NCI-H748 (cell line): ENCODE data around the gene ENO3.

ENCODE experiments used
- DNase-seq: peaks from one replicate; lab custom pipeline; 2025; ENCODE audit not compliant: unreplicated experiment; lab: John Stamatoyannopoulos, UW

ENO3 gene

DNA sequence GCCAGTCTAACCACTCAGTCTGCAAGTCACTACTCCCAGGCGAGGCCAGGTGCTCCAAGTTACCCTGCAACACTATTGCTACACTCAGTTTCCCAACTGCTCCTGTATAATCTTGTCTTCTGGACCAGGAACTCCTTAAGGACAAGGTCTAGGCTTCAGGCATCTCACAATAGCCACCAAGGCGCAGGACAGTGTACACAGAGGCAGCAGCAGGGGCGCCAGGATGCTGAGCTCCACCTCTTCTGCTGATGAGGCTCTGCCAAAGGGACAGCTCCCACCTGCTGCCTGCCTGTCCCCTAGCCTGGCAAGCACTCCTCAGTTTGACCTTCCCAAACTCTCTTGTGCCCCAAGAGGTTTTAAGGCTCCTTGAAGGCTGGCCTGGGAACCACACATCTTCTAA lies 14.5 kb upstream of the ENO3 start:
- no peak for DNase-seq

- no peak for DNase-seq
These were observed 13.4 kb upstream of the ENO3 start for GRCh38 chr17:4937553-4937952.

GRCh38 chr17:4938069-4938491 lies 12.8 kb upstream of the ENO3 start:
- DNase-seq, result no peak

DNA sequence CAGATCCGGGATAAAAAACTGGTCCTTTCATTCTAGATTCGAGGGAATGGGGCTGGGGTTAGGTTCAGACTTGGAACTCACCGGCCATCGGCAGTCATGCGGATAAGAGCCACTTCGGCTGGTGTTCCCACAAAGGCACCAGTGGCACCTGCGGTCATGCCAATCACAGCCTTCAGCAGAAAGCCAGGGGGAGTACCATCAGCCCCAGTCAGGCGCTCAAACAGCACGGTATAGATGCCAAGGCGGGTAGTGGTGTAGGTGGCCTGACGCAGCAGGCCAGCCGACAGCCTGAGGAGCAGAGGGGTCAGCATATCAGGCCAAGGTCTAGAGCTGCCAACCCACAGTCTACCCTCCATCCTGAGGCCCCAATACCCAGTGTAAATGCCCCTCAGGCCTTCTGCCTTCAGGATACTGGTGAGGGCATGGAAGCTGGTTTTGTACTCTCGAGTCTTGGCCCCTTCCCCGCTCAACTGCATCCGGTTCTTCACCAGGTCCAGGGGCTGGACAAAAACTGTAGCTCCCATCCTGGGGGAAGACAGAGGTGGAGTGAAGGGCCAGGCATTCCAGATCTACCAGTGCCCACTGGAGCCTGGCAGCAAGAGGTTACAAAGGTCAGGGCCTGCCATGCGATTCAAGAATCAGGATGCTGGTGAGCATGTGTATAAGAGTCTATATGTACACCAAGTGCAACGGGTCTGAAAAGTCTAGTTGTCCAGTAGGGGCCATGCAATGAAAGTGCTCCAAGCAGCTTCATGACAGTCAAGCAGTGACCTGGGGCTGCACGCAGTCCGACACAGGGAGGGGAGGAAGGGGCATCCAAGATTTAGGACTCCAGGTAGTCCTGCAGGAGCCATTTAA lies 12.0 kb upstream of the ENO3 start:
- DNase-seq, result peak; percentile 54

- DNase-seq, result peak; percentile 62
These were observed 11.4 kb upstream of the ENO3 start for GRCh38 chr17:4939546-4939795.

DNA sequence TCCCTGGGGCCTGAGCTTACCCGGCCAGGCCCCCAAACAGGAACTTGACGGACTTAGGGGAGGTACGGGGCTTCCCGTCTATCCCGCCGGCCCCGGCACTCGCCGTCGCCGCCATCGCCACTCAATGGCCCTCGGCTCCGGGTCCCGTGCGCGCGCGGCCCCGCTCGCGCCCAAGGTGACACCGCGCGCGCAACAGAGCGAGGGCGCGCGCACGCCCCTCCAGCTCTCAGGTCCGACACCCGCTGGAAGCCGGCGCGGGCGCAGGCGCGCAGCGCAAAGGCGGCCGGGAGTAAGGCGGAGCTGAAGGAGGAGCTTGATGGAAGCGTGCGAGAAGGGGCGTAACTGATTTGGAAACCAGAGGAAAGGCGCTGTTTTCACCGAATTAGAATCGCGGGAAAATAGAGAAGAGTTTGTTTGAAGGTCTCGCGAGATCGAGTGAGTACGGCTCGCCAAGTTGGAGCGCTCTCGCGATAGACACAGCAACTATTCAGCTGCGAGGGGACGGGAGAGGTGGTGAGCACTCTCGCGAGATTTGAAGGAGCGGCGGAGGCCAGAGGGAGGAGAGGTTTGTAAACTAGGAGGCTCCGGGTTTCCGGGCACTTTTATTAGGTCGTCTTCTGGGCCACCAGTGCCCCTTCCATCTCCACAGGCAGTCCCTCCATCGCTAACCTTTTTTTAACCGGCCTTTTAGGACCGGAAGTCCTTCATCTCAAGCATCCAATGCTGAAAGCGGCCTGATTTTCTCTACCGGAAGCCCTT lies 10.9 kb upstream of the ENO3 start, which contains the start of the genes RNF167 and SLC25A11:
Gene RNF167 (plus strand): TSS at position 473 of the 759 bp plus-strand sequence. CDS start 642 bp downstream, outside the sequence.
Gene SLC25A11 (minus strand): TSS at position 251 of the 759 bp plus-strand sequence. CDS start 136 bp downstream, at position 115.
- DNase-seq, result peak; percentile 100

DNA sequence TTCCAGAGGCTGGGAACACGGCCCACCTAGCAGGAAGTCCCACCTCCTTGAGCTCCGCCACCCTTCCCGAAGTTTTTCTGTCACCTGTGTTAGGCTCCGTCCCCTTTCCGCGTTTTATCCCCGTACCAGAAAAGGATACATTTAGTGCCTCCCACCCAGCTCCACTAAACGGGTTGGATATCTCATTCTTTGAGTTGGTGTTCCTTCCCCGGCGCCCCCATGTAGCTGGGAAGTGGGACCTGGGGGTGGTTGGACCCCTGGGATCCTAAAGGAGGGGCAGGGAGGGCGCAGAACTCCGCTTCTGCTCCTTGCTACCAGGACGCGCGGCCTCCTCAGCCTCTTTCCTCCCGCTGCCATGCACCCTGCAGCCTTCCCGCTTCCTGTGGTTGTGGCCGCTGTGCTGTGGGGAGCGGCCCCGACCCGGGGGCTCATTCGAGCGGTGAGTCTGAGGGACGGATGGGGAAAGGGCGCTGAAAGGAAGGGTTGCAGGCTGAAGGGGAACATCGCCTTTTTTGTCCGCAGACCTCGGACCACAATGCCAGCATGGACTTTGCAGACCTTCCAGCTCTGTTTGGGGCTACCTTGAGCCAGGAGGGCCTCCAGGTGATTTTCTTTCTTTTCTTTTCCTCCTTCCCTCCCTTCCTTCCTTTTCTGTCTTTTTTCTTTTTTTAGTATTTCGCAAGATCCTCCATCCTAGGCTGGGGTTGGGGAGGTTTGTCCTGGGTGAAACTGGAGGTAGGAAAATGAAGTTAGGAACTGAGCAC lies 10.2 kb upstream of the ENO3 start:
- no peak for DNase-seq

- DNase-seq, result no peak
These were observed 9.7 kb upstream of the ENO3 start for GRCh38 chr17:4941319-4941610.

- DNase-seq, result no peak
These were observed 8.0 kb upstream of the ENO3 start for GRCh38 chr17:4942760-4943508.

DNA sequence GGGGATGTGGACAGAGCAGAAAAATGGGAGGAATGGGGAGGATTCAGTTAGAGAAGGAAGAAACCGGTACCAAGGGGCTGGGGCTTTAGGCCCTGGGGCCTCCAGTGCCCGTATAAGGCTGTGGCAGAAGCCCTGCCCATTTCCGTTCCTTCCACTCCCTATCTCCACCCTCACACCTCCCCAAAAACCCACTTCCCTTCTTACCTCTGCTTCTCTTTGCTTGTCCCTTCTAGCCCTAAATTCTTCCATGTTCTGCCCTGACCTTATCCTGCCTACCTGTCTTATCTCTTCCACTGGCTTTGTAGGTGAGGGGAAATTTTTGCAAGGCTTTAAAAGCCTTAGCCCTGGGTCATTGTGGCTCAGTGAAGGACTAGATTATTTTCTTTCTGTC lies 6.8 kb upstream of the ENO3 start:
- no peak for DNase-seq

- no peak for DNase-seq
These were observed 6.3 kb upstream of the ENO3 start for GRCh38 chr17:4944554-4945175.

- DNase-seq, result no peak
These were observed 5.6 kb upstream of the ENO3 start for GRCh38 chr17:4945176-4945943.

- DNase-seq, result no peak
These were observed 5.0 kb upstream of the ENO3 start for GRCh38 chr17:4945944-4946280.

DNA sequence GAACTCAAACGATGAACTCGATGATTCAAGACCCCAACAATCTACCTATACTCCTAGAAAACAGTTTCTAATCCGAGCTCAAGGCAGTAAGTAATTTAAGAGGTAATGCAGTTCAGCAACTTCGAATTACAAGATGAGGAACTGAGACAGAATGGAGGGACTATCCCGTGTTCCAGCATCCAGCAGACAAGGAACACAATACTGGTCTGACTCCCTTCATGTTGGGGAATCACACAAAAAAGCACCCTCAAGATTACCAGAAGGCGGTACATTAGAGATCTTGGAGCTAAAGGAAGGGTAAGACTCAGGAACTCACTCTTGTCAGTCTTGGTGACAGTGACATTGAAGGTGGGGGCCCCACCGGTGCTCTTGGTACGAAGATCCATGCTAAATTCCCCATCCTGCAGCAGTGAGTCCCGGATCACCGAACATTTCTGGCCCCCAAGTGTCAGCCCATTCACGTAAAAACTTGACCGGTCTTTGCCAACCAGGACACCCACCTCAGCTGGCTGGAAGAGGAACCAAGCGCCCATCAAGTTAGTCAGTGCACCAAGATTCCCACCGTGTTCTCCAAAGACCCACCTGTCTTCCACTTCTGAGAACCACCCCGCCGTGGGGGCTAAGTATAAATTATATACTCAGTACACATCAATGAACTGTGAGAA lies 4.5 kb upstream of the ENO3 start:
- DNase-seq, result no peak

DNA sequence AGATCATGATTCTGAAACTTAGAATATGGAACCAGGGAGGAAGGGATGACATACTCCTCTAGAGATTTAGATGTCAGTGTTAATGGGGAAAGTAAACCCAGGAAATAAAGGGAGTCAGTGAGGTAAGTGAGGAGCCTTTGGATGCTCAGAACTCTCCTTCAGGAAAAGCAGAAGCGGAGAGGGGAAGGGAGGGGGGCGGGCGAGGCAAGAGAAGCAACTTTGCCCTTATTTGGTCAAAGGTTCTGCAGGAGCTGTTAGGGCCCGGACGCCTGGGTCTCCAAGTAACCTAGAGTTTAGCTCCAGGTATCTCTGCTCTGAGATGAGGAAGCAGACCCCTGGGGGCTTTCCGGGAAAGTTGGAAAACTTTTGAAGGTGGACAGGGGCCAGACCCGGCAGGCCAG lies 3.9 kb upstream of the ENO3 start:
- DNase-seq, result peak; percentile 56

GRCh38 chr17:4947411-4948165 lies 3.3 kb upstream of the ENO3 start:
- DNase-seq, result peak; percentile 66

DNA sequence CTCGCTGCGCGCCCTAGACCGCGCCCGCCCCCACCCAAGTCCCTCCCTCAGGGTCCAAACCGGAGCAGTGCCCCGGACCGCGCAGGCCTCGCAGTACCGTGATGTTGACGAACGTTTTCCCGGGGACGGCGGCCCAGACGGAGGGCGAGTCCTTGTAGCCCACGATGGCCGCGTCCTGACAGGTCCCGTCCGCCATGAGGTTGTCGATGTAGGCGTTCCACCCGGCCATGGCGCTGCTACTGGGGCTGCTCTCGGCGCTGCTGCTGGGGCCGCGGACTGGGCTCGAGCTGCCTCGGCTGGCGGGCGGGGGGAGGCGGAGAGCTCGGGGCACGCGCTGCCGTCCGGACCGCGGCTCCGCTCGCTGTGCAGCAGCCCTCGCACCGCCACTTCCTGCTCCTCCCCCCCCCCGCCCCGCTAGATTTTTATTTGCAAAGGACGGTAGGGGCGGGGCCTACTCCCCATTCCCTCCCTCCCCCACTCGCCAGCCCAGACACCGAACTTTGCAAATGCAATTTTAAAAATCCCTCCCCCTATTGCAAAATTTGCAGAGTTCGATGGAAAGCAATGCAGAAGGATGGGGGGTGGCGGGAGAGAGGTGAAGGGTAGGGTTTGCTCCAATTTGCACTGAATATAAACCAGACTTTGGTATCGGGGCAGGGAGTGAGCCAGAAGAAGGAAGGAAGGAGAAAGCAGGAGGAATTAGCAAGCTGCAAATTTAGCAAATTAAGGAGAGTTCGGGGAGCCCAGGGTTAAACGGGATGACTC lies 2.6 kb upstream of the ENO3 start, which contains the start of gene PFN1:
Gene PFN1 (minus strand): TSS at position 365 of the 765 bp plus-strand sequence. CDS start 136 bp downstream, at position 229.
- DNase-seq, result peak; percentile 91

DNA sequence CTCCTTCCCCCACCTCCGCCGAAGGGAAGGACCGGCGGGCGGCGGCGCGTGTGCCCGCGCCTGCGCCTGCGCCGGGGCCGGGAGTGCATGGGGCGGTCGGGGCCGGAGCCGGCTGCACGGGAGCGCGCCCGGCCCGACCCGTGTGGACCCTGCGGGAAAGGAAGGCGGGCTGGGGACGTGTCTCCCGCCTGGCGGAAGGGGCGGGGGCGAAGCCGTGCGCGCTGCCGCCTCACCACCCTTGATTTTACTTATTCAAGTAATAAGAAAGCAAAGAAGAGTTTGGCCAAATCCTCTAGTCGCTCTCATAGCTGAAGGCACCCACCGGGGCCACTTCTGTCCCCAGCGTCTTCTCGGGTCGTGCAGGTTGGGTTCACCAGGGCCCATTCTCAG lies 2.0 kb upstream of the ENO3 start:
- DNase-seq, result peak; percentile 94
